ENCODE data around the gene ZNF557.

GRCh38 chr19:7106711-7107657, 37.5 kb downstream of the ZNF557 start:
- TF ChIP-seq, protein P1, sequence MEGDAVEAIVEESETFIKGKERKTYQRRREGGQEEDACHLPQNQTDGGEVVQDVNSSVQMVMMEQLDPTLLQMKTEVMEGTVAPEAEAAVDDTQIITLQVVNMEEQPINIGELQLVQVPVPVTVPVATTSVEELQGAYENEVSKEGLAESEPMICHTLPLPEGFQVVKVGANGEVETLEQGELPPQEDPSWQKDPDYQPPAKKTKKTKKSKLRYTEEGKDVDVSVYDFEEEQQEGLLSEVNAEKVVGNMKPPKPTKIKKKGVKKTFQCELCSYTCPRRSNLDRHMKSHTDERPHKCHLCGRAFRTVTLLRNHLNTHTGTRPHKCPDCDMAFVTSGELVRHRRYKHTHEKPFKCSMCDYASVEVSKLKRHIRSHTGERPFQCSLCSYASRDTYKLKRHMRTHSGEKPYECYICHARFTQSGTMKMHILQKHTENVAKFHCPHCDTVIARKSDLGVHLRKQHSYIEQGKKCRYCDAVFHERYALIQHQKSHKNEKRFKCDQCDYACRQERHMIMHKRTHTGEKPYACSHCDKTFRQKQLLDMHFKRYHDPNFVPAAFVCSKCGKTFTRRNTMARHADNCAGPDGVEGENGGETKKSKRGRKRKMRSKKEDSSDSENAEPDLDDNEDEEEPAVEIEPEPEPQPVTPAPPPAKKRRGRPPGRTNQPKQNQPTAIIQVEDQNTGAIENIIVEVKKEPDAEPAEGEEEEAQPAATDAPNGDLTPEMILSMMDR (optimal IDR thresholded peaks at IDR 0.05 in 1 of 3, IDR thresholded peaks at IDR 0.05 in 1 of 3, conservative IDR thresholded peaks at IDR 0.05 in 1 of 3; ENCODE audit: extremely low read depth in 1 of 3, insufficient read depth in 2 of 3, low read length in 3 of 3), result no peak
- TF ChIP-seq EZH2 (IDR thresholded peaks at IDR 0.05; ENCODE audit: low read length), result no peak

Data from keratinocyte (primary cell).